22Rv1 (cell line): ENCODE measurements around the gene ITGAE.

ENCODE experiments used
- H3K27ac ChIP-seq: fragments of 450-650 bp; 2 replicates; pipeline ENCODE4 v1.5.1; 2017
- ZFX ChIP-seq: fragments of 450-650 bp; IDR thresholded peaks from 2 replicates; pipeline ENCODE4 v1.6.1; 2017; ENCODE audit warnings: antibody characterized with exemption, borderline replicate concordance
- TF ChIP-seq, protein P1 (sequence below): fragments of 450-650 bp; IDR thresholded peaks from 2 replicates; pipeline ENCODE4 v1.5.1; 2017; ENCODE audit warnings: mild to moderate bottlenecking

Gene ITGAE

DNA sequence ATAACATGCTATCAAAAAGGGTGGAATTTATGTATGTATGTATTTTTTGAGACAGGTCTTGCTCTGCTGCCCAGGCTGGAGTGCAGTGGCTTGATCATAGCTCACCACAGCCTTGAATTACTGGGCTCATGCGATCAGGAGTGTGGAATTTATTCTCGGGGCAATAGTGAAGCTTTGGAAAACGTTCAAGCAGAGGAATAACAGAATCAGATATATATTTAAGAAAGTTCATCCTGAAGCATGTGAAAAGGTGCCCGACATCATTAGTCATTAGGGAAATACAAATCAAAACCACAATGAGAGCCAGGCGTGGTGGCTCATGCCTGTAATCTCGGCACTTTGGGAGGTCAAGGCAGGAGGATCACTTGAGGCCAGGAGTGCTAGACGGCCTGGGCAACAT is 7.7 kb upstream of the ITGAE start:
- TF ChIP-seq, protein P1, sequence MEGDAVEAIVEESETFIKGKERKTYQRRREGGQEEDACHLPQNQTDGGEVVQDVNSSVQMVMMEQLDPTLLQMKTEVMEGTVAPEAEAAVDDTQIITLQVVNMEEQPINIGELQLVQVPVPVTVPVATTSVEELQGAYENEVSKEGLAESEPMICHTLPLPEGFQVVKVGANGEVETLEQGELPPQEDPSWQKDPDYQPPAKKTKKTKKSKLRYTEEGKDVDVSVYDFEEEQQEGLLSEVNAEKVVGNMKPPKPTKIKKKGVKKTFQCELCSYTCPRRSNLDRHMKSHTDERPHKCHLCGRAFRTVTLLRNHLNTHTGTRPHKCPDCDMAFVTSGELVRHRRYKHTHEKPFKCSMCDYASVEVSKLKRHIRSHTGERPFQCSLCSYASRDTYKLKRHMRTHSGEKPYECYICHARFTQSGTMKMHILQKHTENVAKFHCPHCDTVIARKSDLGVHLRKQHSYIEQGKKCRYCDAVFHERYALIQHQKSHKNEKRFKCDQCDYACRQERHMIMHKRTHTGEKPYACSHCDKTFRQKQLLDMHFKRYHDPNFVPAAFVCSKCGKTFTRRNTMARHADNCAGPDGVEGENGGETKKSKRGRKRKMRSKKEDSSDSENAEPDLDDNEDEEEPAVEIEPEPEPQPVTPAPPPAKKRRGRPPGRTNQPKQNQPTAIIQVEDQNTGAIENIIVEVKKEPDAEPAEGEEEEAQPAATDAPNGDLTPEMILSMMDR: no peak
- no peak for TF ChIP-seq ZFX
- no peak overlapping the region for H3K27ac ChIP-seq

DNA sequence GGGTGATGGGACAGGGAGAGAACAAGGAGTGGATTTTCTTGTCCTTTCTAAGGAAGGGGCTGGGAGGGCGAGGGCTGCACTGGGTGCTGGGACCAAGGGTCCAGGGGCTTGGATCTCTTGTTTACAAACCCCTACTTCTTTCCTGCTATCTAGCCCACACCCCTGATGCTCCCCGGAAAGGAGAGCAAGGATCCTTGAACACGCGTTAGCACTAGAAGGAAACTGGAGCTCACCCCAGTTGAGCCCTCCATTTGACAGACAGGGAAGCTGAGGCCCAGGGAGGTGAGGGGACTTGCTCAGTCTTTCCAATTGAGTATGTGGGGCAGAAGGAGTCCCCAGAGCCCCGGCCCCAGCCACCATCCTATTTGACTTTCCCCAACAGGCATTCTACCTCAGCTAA is 4.6 kb upstream of the ITGAE start:
- TF ChIP-seq, protein P1: no peak
- no peak for TF ChIP-seq ZFX
- H3K27ac ChIP-seq: no peak overlapping the region

DNA sequence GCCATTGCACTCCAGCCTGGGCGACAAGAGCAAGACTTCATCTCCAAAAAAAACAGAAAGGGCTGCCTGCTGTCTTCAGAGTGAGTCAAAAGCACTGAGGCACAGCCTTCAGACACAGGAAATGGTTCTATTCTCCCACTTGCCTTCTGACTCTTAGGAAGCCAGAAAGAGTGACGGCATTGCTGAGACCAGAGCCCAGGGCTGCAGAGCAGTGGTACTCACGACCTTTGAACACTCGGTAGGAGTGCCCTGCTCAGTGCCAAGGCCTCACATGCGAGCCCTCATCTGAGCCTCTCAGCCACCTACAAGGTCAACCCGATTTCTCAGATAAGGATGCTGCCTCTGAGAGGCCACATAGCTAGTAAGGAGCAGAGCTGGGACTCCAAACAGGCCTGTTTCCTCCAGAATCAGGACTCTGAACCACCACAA is 3.5 kb upstream of the ITGAE start:
- TF ChIP-seq ZFX: no peak
- TF ChIP-seq, protein P1: no peak
- no peak overlapping the region for H3K27ac ChIP-seq

DNA sequence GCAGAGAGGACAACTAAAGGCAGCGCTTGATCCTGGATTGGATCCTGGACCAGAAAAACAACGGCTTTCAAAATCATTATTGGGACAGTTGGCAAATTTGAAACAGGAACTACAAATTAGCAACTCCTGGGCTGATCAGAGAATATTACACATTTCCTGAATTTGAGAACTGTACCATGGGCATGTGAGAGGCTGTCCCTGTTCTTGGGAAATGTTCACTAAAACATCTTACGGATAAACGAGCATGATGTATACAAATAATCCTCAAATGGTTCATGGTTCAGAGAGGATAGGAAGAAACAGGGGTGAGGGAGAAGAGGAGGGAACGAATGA is 2.3 kb upstream of the ITGAE start:
- TF ChIP-seq ZFX: no peak
- TF ChIP-seq, protein P1: no peak
- H3K27ac ChIP-seq: no peak overlapping the region

DNA sequence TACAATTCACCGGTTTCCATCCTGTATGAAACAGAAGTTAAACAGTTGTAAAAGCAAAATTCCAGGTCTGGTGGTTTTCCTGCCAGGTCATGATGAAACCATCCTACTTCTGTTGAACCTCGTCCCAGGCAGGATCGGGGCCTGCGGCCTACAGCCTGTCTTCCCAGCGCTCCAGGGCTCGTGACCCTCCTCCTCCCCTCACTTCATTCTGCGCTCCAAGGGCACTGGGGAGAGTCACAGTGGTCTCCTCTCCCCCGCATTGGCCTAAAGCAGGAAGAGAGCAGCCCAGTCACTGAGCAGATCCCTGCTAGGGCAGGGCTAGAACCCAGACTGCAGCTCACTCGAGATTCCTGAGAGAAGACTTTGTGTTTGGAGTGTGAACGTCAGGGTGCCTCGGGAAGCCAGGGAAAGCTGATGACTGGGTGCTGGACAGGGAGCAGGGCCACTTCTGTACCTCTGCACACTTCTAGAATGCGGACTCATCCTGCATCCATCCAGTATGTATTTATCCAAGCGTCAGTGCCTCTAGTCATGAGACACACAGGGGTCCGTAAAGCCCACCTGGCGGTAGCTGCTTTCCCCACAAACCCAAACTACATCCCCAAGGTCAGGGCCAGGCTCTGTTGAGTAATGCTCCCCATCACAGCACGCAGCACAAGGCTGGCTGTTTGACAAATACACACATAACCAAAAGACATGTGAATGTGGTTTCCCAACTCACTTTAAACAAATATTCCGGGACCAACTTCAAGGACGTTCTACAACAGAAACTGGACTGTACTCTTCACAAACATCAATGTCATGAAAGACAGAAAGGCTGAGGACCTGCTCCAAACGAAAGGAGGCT is 1.7 kb upstream of the ITGAE start:
- H3K27ac ChIP-seq: no peak overlapping the region
- no peak for TF ChIP-seq ZFX
- TF ChIP-seq, protein P1: no peak

DNA sequence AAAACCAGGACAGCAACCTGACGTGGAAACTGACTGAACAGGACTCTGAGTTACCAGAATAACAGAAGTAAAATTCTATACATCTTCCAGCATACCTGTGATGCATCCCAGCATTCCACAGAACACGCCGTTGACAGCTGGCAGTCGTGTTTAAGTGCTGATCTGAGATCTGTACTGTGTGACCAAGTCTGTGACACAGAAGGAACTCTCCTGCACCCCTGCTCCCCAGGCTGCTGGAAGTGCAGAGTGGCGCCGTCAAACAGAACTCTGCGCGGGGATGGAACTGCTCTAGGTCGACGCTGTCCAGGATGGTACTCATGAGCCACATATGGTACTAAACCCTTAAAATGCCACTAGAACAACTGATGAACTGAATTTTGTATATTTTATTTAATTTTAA is 804 bp upstream of the ITGAE start:
- TF ChIP-seq, protein P1: no peak
- TF ChIP-seq ZFX: no peak
- no peak overlapping the region for H3K27ac ChIP-seq

DNA sequence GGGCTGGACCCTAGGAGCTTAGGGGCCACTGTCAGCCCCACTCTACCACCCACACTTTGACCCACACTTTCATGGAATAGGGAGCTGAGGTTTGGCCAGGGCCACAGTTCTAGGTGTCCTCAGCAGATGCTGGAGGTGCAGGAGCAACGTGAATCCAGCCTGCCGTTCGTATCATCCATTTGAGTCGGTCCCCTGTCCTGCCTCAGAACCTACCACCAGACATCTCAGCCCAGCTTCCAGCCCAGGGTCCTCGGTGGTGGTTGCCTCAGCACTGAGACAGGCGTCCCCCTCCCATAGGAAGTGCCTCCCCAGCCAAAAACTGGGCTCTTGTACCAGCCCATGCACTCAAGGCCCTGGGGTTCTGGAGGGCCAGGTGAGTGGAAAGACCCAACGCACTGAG is 359 bp upstream of the ITGAE start:
- no peak overlapping the region for H3K27ac ChIP-seq
- no peak for TF ChIP-seq ZFX
- TF ChIP-seq, protein P1: no peak
